ENCODE results near the gene YPEL1. TPM values are rescaled to one million over a fixed set of nuclear protein-coding genes. Genes with fewer than 3 reads are reported as not detected.
"Not testable (repeated sequence)": the region's sequence is repeated elsewhere in the genome, so short reads cannot be mapped to it uniquely, and the experiment has no call there.

Gene YPEL1
- total RNA-seq, 1 donor = 2.2 TPM

DNA sequence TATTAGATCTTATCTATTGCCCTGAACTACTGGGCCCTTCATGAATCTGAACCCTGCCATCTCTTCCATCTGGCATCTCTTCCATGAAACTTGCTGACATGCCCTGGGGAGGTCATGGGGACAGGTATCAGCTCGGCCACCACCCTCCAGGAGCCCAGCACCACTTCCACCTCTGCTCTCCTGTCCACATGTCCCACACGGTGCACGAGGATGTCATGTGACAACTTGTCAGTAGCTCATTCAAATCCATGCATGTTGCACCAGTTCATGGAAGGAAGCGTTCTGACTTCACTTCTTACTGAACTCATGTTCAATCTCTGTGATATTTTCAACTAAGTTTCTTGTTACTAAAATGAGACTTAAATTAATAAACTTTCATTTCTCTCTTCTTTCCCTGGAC is 16.6 kb downstream of the YPEL1 start:
- no peaks in the 10 kb centered on the region for H4K20me1 ChIP-seq (ENCODE audit: insufficient read depth, low read length)
- H2AFZ ChIP-seq (ENCODE audit: low read length) = no peak overlapping the region
- no peaks in the 10 kb centered on the region for H3K36me3 ChIP-seq (ENCODE audit: insufficient read depth, low read length)
- H3K4me3 ChIP-seq (ENCODE audit: insufficient read depth, low read length) = no peak overlapping the region
- no peaks in the 10 kb centered on the region for H3K9me3 ChIP-seq (ENCODE audit: low read depth, low read length)
- peak; percentile 39 for DNase-seq (ENCODE audit: insufficient read length, low spot score, missing footprints)
- no peak overlapping the region for H3K27ac ChIP-seq (ENCODE audit: low read depth, low read length)
- no peak overlapping the region for H3K4me2 ChIP-seq (ENCODE audit: insufficient read depth, low read length)
- TF ChIP-seq, protein P1, sequence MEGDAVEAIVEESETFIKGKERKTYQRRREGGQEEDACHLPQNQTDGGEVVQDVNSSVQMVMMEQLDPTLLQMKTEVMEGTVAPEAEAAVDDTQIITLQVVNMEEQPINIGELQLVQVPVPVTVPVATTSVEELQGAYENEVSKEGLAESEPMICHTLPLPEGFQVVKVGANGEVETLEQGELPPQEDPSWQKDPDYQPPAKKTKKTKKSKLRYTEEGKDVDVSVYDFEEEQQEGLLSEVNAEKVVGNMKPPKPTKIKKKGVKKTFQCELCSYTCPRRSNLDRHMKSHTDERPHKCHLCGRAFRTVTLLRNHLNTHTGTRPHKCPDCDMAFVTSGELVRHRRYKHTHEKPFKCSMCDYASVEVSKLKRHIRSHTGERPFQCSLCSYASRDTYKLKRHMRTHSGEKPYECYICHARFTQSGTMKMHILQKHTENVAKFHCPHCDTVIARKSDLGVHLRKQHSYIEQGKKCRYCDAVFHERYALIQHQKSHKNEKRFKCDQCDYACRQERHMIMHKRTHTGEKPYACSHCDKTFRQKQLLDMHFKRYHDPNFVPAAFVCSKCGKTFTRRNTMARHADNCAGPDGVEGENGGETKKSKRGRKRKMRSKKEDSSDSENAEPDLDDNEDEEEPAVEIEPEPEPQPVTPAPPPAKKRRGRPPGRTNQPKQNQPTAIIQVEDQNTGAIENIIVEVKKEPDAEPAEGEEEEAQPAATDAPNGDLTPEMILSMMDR (IDR thresholded peaks at IDR 0.05; ENCODE audit: extremely low read depth, low read depth, low read length) = no peak
- no peaks in the 10 kb centered on the region for H3K27me3 ChIP-seq (ENCODE audit: insufficient read depth, low read length)
- no peaks in the 10 kb centered on the region for H3K4me1 ChIP-seq (ENCODE audit: insufficient read depth, low read length)
- H3K79me2 ChIP-seq (ENCODE audit: insufficient read depth, low read length) = no peaks in the 10 kb centered on the region

DNA sequence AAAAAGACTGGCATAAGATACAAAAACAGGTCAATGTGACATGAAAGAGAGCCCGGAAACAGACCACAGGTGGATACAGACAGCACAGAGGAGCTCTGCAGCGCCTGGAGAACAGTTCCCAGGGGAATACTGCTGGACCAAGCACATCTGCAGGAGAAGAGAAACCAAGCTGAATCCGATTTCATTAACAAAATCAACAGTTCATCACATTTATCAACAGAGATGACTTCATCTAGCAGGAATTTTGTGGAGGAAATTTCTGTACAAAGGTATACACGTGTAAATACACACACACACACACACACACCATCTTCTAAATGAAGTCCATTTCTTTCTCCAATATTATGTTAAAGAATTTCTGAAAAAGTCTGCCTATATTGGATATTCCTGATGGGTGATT is 17.1 kb downstream of the YPEL1 start:
- TF ChIP-seq, protein P1 (IDR thresholded peaks at IDR 0.05; ENCODE audit: extremely low read depth, low read depth, low read length) = no peak
- H3K4me3 ChIP-seq (ENCODE audit: insufficient read depth, low read length) = no peak overlapping the region
- peak; percentile 11 for DNase-seq (ENCODE audit: insufficient read length, low spot score, missing footprints)
- no peaks in the 10 kb centered on the region for H3K27me3 ChIP-seq (ENCODE audit: insufficient read depth, low read length)
- no peaks in the 10 kb centered on the region for H3K79me2 ChIP-seq (ENCODE audit: insufficient read depth, low read length)
- H3K9me3 ChIP-seq (ENCODE audit: low read depth, low read length) = no peaks in the 10 kb centered on the region
- H3K36me3 ChIP-seq (ENCODE audit: insufficient read depth, low read length) = no peaks in the 10 kb centered on the region
- H3K27ac ChIP-seq (ENCODE audit: low read depth, low read length) = no peak overlapping the region
- no peaks in the 10 kb centered on the region for H4K20me1 ChIP-seq (ENCODE audit: insufficient read depth, low read length)
- H2AFZ ChIP-seq (ENCODE audit: low read length) = no peak overlapping the region
- no peaks in the 10 kb centered on the region for H3K4me1 ChIP-seq (ENCODE audit: insufficient read depth, low read length)
- no peak overlapping the region for H3K4me2 ChIP-seq (ENCODE audit: insufficient read depth, low read length)

DNA sequence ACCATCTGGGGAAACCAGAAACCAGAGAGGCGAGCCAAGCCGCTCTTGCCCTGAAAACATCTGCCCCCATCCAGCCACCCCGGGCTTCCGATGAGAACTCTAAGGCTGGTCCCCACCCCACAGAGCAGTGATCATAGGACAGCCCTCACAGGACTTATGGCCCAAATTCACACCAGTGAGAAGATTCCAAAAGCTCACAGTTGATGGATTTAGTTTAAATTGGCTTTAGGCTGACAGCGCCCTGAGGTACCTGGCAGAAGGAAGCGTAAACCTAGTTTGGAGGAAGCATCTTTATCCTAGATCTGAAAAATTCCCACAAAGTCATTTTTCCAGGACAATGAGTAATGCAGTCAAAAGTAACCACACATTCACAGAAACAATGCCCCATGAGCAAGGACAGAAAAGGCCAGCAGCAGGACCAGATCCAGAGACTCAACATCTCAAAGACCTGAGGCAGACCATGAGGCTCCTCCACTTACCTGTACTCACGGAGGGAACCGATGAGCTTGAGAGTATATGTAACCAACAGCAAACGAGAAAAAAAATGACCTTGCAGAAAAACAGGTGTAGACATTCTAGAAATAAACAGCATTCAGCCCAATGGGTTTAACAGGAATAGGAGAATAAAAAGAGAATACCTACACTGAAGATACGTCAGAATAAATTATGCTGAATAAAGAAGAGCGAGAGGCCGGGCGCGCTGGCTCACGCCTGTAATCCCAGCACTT is 19.0 kb downstream of the YPEL1 start:
- H3K4me1 ChIP-seq (ENCODE audit: insufficient read depth, low read length); H4K20me1 ChIP-seq (ENCODE audit: insufficient read depth, low read length); H3K79me2 ChIP-seq (ENCODE audit: insufficient read depth, low read length); H3K27me3 ChIP-seq (ENCODE audit: insufficient read depth, low read length); H3K4me2 ChIP-seq (ENCODE audit: insufficient read depth, low read length); H2AFZ ChIP-seq (ENCODE audit: low read length); H3K27ac ChIP-seq (ENCODE audit: low read depth, low read length); DNase-seq (ENCODE audit: insufficient read length, low spot score, missing footprints); H3K9me3 ChIP-seq (ENCODE audit: low read depth, low read length); H3K36me3 ChIP-seq (ENCODE audit: insufficient read depth, low read length); H3K4me3 ChIP-seq (ENCODE audit: insufficient read depth, low read length): not testable (repeated sequence)

DNA sequence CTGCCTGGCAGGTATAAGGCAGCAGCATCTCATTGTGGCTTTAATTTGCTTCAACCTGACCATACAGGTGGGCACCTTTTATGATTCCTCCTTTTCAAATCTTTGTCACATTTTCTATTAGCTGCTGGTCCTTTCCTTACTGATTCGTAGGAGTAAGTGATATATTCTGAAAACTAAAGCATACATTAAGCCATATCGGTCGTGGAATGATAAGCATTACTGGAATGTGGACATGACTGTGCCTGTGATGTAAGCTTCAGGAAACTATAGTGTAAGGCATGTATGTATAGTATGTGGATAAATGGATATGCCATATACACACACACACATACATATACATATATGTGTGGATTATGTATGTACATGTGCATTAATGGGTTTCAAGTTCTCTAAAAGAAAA is 20.8 kb downstream of the YPEL1 start:
- no peak overlapping the region for H3K4me3 ChIP-seq (ENCODE audit: insufficient read depth, low read length)
- H3K79me2 ChIP-seq (ENCODE audit: insufficient read depth, low read length) = no peaks in the 10 kb centered on the region
- H3K27ac ChIP-seq (ENCODE audit: low read depth, low read length) = no peak overlapping the region
- H4K20me1 ChIP-seq (ENCODE audit: insufficient read depth, low read length) = no peaks in the 10 kb centered on the region
- H2AFZ ChIP-seq (ENCODE audit: low read length) = no peak overlapping the region
- no peak overlapping the region for H3K4me2 ChIP-seq (ENCODE audit: insufficient read depth, low read length)
- H3K36me3 ChIP-seq (ENCODE audit: insufficient read depth, low read length) = no peaks in the 10 kb centered on the region
- H3K27me3 ChIP-seq (ENCODE audit: insufficient read depth, low read length) = no peaks in the 10 kb centered on the region
- no peaks in the 10 kb centered on the region for H3K9me3 ChIP-seq (ENCODE audit: low read depth, low read length)
- H3K4me1 ChIP-seq (ENCODE audit: insufficient read depth, low read length) = peaks cover 10% of the 10 kb centered on the region
- DNase-seq (ENCODE audit: insufficient read length, low spot score, missing footprints) = peak; percentile 19
- TF ChIP-seq, protein P1 (IDR thresholded peaks at IDR 0.05; ENCODE audit: extremely low read depth, low read depth, low read length) = no peak
